Mucosa of rectum (tissue), 2 donors: ENCODE data around the gene NFYC.

Experiments used
- H3K27ac ChIP-seq, 2 donors: one replicate each; pipeline ENCODE4 v1.7.0; 2013; ENCODE audit warnings: inconsistent platforms in 2 of 2, low read depth in 2 of 2, low read length in 2 of 2
- H3K27me3 ChIP-seq, 2 donors: one replicate each; pipeline ENCODE4 v1.7.0; 2013; ENCODE audit warnings: low read length in 2 of 2; ENCODE audit not compliant: control insufficient read depth in 2 of 2, insufficient read depth in 2 of 2
- H3K36me3 ChIP-seq, 2 donors: one replicate each; pipeline ENCODE4 v1.7.0; 2013; ENCODE audit warnings: low read length in 2 of 2; ENCODE audit not compliant: control insufficient read depth in 2 of 2, insufficient read depth in 2 of 2
- H3K4me1 ChIP-seq, 2 donors: one replicate each; pipeline ENCODE4 v1.7.0; 2013; ENCODE audit warnings: low read length in 2 of 2, mild to moderate bottlenecking in 1 of 2; ENCODE audit not compliant: control insufficient read depth in 2 of 2, insufficient read depth in 2 of 2
- H3K4me3 ChIP-seq, 2 donors: one replicate each; pipeline ENCODE4 v1.7.0; 2013; ENCODE audit warnings: low read length in 2 of 2
- H3K9ac ChIP-seq, 2 donors: one replicate each; pipeline ENCODE4 v1.7.0; 2013; ENCODE audit warnings: low read length in 2 of 2, low read depth in 1 of 2, mild to moderate bottlenecking in 1 of 2
- H3K9me3 ChIP-seq, 2 donors: one replicate each; pipeline ENCODE4 v1.7.0; 2013; ENCODE audit warnings: low read length in 2 of 2; ENCODE audit not compliant: control insufficient read depth in 2 of 2
- donor health status: healthy.
- donor health status: Normal muscosa, but diverticular disease.

NFYC gene

DNA sequence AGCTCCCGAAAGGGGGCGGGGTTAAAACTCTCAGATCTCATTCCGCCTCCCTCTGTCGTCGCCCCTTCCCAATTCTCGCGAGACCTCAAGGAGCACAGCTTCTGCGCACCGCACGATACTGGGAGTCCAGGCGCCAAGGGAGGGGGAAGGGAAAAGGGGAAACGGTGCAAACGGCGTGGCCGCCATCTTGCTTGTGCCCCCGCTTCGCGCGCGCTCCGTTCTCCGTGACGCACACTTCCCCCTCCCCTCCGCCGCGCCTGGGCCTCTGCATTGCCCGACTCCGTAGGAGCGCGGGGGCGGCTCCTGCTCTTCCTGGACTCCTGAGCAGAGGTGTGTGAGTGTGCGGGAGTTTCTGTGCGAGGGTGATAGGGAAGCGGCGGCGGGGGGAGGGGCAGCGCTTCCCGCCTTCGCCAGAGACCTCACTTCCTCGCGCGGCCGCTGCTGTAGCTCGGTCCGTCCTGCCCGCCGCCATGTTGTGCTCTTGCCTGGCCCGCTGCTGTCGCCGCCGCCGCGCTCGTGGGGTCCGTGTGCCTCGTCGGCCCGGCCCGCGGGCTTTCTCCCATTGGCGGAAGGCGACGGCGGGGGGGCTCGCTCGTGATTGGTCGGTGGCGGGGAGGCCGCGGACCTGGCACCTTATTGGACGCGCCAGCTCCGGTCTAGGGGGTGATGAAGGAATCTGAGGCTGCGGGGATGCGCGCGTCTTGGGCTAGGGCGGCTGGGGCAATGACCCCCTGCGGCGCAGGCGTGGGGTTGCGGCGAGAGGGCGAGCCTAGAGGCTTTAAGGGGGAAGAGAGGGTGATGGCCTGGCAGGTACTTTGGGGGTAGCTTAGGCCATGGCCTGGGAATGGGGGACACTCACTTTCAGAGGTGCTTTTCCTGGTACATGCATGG is at the start of gene NFYC:
Gene NFYC, plus strand, starts transcription at position 167 of the 891 bp plus-strand sequence. CDS start 47,140 bp downstream, outside the sequence.
- H3K9me3 ChIP-seq, result no peaks in the 10 kb centered on the region
- peak within 1 kb of the TSS; percentile 90 to 96 for H3K4me3 ChIP-seq
- no peaks in the 10 kb centered on the region for H3K27me3 ChIP-seq
- H3K36me3 ChIP-seq, result peaks cover 0 to 2% of the 10 kb centered on the region in 2 donors
- H3K9ac ChIP-seq, result peak within 1 kb of the TSS; percentile 78 to 99
- H3K4me1 ChIP-seq, result peaks cover 19 to 24% of the 10 kb centered on the region in 2 donors
- peak within 1 kb of the TSS; percentile 99 for H3K27ac ChIP-seq

GRCh38 chr1:40645118-40645680 is 46.3 kb upstream of the NFYC start:
- Histone ChIP-seq H3K4me1 (peaks cover 5 to 9% of the 10 kb centered on the region in 2 donors), H3K9me3 (no peaks in the 10 kb centered on the region), H3K9ac (no peak overlapping the region), H3K4me3 (no peak overlapping the region), H3K36me3 (peaks cover 0 to 3% of the 10 kb centered on the region in 2 donors), H3K27ac (no peak overlapping the region), H3K27me3 (no peaks in the 10 kb centered on the region)

DNA sequence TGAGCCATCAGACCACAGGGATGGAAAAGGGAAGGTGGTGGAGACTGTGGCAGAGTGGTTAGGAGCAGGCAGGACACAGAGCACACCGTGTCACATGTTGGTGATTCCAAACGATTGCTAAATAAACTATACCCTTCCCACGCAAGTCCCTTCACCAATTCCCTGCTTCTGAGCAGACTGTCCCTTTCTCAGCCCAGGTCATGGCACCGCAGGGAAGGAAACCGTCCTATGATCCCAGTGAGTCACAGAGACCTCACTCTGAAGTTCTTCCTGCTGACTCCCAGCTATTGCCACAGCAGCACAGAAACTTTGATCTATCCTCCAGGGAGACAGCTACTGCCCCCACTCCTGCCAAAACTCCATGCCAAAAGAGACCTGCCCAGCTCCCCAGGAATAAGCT is 45.2 kb upstream of the NFYC start:
- no peaks in the 10 kb centered on the region for H3K9me3 ChIP-seq
- no peak overlapping the region for H3K4me3 ChIP-seq
- peaks cover 11 to 15% of the 10 kb centered on the region in 2 donors for H3K4me1 ChIP-seq
- H3K27ac ChIP-seq, result no peak overlapping the region
- no peaks in the 10 kb centered on the region for H3K27me3 ChIP-seq
- peaks cover 0 to 1% of the 10 kb centered on the region in 2 donors for H3K36me3 ChIP-seq
- no peak overlapping the region for H3K9ac ChIP-seq

DNA sequence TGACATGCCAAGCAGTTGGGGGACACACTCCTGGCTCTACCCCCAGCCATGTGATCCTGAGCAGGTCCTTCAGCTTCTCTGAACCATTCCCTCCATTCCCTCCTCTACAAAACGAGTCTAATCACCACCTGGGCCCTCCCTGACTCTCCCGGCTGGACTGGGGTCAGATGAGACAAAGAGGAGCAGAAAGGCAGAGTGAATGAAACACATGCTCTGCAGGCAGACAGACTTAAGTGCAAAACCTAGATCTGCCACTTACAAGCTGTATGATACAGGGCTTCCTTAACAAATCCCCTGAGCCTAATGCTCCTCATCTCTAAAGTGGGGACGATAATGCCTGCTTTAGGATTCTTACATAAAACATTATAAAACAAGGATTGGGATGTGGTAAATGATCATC is 43.3 kb upstream of the NFYC start:
- Histone ChIP-seq H3K9me3 (no peaks in the 10 kb centered on the region), H3K27ac (no peak overlapping the region), H3K36me3 (no peaks in the 10 kb centered on the region), H3K27me3 (no peaks in the 10 kb centered on the region), H3K4me1 (peaks cover 22 to 34% of the 10 kb centered on the region in 2 donors), H3K9ac (no peak overlapping the region), H3K4me3 (no peak overlapping the region)

DNA sequence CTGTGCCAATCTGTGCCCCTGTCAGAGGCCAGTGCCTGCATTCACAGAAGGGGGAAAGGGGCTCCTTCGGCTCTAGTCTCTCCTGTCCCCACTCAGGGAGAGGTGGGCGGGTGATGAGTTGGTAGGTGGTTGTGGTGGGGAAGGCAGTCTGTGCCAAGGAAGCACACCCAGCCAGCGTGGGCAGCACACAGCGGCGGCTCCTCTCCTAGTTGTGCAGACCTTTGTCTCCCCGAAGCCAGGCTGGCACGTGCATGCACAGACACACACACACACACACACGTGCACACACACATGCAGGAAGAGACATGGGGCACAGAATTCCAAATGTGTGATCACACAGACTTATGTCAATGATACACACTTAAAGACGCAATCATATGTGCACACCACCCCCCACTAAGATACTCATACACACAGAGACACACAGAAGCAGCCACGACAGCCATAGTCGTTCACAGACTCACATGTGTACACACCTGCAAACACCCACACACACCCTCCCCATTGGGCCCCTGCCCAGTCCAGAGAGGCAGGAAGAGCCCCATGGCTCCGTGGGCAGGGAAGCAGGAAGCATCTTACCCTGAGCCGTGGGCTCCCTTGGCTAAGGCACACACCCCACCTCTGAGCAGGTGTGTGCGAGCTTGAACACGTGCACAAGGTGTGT is 42.4 kb upstream of the NFYC start:
- Histone ChIP-seq H3K36me3 (no peaks in the 10 kb centered on the region), H3K4me3 (no peak overlapping the region), H3K4me1 (peaks cover 25 to 36% of the 10 kb centered on the region in 2 donors), H3K27me3 (no peaks in the 10 kb centered on the region), H3K9me3 (no peaks in the 10 kb centered on the region), H3K9ac (no peak overlapping the region), H3K27ac (no peak overlapping the region)

GRCh38 chr1:40649592-40649930 is 41.9 kb upstream of the NFYC start:
- H3K27me3 ChIP-seq, result no peaks in the 10 kb centered on the region
- no peak overlapping the region for H3K4me3 ChIP-seq
- H3K27ac ChIP-seq, result no peak overlapping the region
- no peak overlapping the region for H3K9ac ChIP-seq
- H3K36me3 ChIP-seq, result no peaks in the 10 kb centered on the region
- H3K4me1 ChIP-seq, result peaks cover 25 to 36% of the 10 kb centered on the region in 2 donors
- H3K9me3 ChIP-seq, result no peaks in the 10 kb centered on the region

- H3K36me3 ChIP-seq, result no peaks in the 10 kb centered on the region
- no peak overlapping the region for H3K9ac ChIP-seq
- H3K4me1 ChIP-seq, result peaks cover 25 to 36% of the 10 kb centered on the region in 2 donors
- no peak overlapping the region for H3K4me3 ChIP-seq
- no peak overlapping the region for H3K27ac ChIP-seq
- no peaks in the 10 kb centered on the region for H3K9me3 ChIP-seq
- H3K27me3 ChIP-seq, result no peaks in the 10 kb centered on the region
Measured at GRCh38 chr1:40650075-40650474, 41.4 kb upstream of the NFYC start.

- Histone ChIP-seq H3K27me3 (no peaks in the 10 kb centered on the region), H3K27ac (peak overlapping the region; percentile 70 to 71), H3K9ac (peak overlapping the region; percentile 5 to 33), H3K4me1 (peaks cover 25 to 36% of the 10 kb centered on the region in 2 donors), H3K36me3 (no peaks in the 10 kb centered on the region), H3K9me3 (no peaks in the 10 kb centered on the region), H3K4me3 (peak overlapping the region; percentile 20 to 33)
Measured at GRCh38 chr1:40651138-40651857, 40.2 kb upstream of the NFYC start.

DNA sequence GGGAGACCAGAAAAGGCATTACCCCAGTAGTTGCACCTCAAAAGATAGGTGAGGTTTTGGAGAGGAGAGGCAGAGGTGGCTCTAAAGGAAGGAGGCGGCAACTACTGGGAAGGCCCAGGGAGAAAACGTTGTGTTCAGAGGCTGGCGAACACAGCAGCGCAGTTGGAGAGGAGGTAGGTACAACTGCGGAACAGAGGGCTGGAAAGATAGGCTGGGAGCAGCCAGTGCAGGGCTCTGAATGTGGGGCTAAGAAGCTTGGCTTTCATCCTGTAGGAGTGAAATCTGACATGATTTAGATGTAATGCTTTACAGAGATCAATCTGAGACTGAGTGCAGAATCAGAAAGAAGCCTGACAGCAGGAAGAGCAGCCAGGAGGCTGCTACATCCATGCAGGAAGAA is 39.0 kb upstream of the NFYC start:
- Histone ChIP-seq H3K27ac (peak overlapping the region; percentile 67 to 70), H3K4me1 (peaks cover 25 to 36% of the 10 kb centered on the region in 2 donors), H3K36me3 (no peaks in the 10 kb centered on the region), H3K4me3 (no peak overlapping the region), H3K9me3 (no peaks in the 10 kb centered on the region), H3K9ac (no peak overlapping the region), H3K27me3 (no peaks in the 10 kb centered on the region)
